Measurements from ENCODE around the gene MEX3D. TPM values are rescaled to one million over a fixed set of nuclear protein-coding genes. Genes with fewer than 3 reads are reported as not detected.

Gene MEX3D
- total and polyA plus RNA-seq, 12 donors = 1.8 to 9.4 (median 7.6) TPM

GRCh38 chr19:1592755-1593500 is 24.8 kb upstream of the MEX3D start, which contains the start of gene MBD3:
Gene MBD3 (minus strand): TSS chr19:1592865. CDS start chr19:1592631, 234 bp downstream.
- peak within 1 kb of the TSS; percentile 85 to 99 (median 96) for H3K27ac ChIP-seq
- H3K27me3 ChIP-seq = no peaks in the 10 kb centered on the region
- TF ChIP-seq CTCF (IDR thresholded peaks at IDR 0.05) = no peak
- H3K4me3 ChIP-seq = peak within 1 kb of the TSS; percentile 63 to 90 (median 77)
- peaks cover 4 to 29% (median 26%) of the 10 kb centered on the region in 9 donors for H3K4me1 ChIP-seq
- peaks cover 0 to 42% (median 26%) of the 10 kb centered on the region in 9 donors for H3K36me3 ChIP-seq
- DNase-seq (peak; percentile 91 to 94), ATAC-seq (peak; percentile 90 to 97 (median 94))
- WGBS, 2 donors = 1 to 2% methylated on average over 59 to 61 of the region's 68 CpGs
- intact Hi-C loops (cut with DNase I) = loop anchor here in 1 of 10 donors (1.0 kb wide), 1 partner anchor 12 kb away; the partner anchor contains the start of gene UQCR11
- H3K9me3 ChIP-seq = no peaks in the 10 kb centered on the region

- TF ChIP-seq CTCF (IDR thresholded peaks at IDR 0.05) = no peak
- H3K27me3 ChIP-seq = no peaks in the 10 kb centered on the region
- peaks cover 0 to 35% (median 19%) of the 10 kb centered on the region in 9 donors for H3K36me3 ChIP-seq
- DNase-seq (peak; percentile 83 to 90), ATAC-seq (peak; percentile 78 to 90 (median 84))
- peak overlapping the region; percentile 85 to 99 (median 96) for H3K27ac ChIP-seq
- no peaks in the 10 kb centered on the region for H3K9me3 ChIP-seq
- H3K4me1 ChIP-seq = peaks cover 4 to 29% (median 26%) of the 10 kb centered on the region in 9 donors
- H3K4me3 ChIP-seq = peak overlapping the region; percentile 63 to 90 (median 75)
- 0% methylated on average over 55 to 94 of the region's 94 CpGs for WGBS, 2 donors
- intact Hi-C loops (cut with DNase I) = no loop called here
Observed at GRCh38 chr19:1592024-1592754, 24.1 kb upstream of the MEX3D start.

- Histone ChIP-seq H3K4me3 (peak overlapping the region; percentile 63 to 90 (median 75)), H3K36me3 (peaks cover 0 to 28% (median 12%) of the 10 kb centered on the region in 9 donors), H3K9me3 (no peaks in the 10 kb centered on the region), H3K4me1 (peaks cover 4 to 29% (median 26%) of the 10 kb centered on the region in 9 donors), H3K27ac (peak overlapping the region in 9 of 10 donors; percentile 85 to 99 (median 97)), H3K27me3 (no peaks in the 10 kb centered on the region)
- WGBS, 2 donors = 2 to 5% methylated on average over 31 of the region's 31 CpGs
- TF ChIP-seq CTCF (IDR thresholded peaks at IDR 0.05) = no peak
- intact Hi-C loops (cut with DNase I) = no loop called here
- ATAC-seq = peak in 3 of 8 donors; percentile 0 to 10 (median 0)
- no peak for DNase-seq
Observed at GRCh38 chr19:1591421-1592023, 23.4 kb upstream of the MEX3D start.

All from heart right ventricle (tissue), 16 donors.